Hematopoietic multipotent progenitor cell treated with erythropoietin and hydrocortisone succinate and interleukin-3 and kit ligand, for 17 days (in vitro differentiated cells): ENCODE measurements around the gene MAP4K3.
"Not testable (repeated sequence)": the region's sequence is repeated elsewhere in the genome, so short reads cannot be mapped to it uniquely, and the experiment has no call there.

ENCODE experiments used
- DNase-seq: peaks from one replicate; pipeline ENCODE4 v3.0.0-alpha.2; 2015; ENCODE audit warnings: low spot score

Gene MAP4K3

GRCh38 chr2:39370101-39370500, 67.0 kb downstream of the MAP4K3 start:
- no peak for DNase-seq

- no peak for DNase-seq
These were observed 68.2 kb downstream of the MAP4K3 start for GRCh38 chr2:39368846-39369245.

- DNase-seq, result no peak
These were observed 68.7 kb downstream of the MAP4K3 start for GRCh38 chr2:39368376-39368775.

GRCh38 chr2:39362595-39362994, 74.5 kb downstream of the MAP4K3 start:
- no peak for DNase-seq

- no peak for DNase-seq
These were observed 75.6 kb downstream of the MAP4K3 start for GRCh38 chr2:39361511-39361910.

GRCh38 chr2:39360342-39360741, 76.7 kb downstream of the MAP4K3 start:
- not testable (repeated sequence) for DNase-seq

GRCh38 chr2:39359453-39360038, 77.5 kb downstream of the MAP4K3 start:
- no peak for DNase-seq

- DNase-seq, result no peak
These were observed 80.0 kb downstream of the MAP4K3 start for GRCh38 chr2:39356922-39357639.

- DNase-seq, result no peak
These were observed 86.4 kb downstream of the MAP4K3 start for GRCh38 chr2:39350658-39351057.

- no peak for DNase-seq
These were observed 98.6 kb downstream of the MAP4K3 start for GRCh38 chr2:39338502-39338901.

- no peak for DNase-seq
These were observed 101.2 kb downstream of the MAP4K3 start for GRCh38 chr2:39335930-39336329.

GRCh38 chr2:39334978-39335377, 102.1 kb downstream of the MAP4K3 start:
- DNase-seq, result no peak

- no peak for DNase-seq
These were observed 102.6 kb downstream of the MAP4K3 start for GRCh38 chr2:39334529-39334928.

GRCh38 chr2:39326644-39327043, 110.4 kb downstream of the MAP4K3 start:
- no peak for DNase-seq

GRCh38 chr2:39325966-39326365, 111.1 kb downstream of the MAP4K3 start:
- no peak for DNase-seq

- not testable (repeated sequence) for DNase-seq
These were observed 115.7 kb downstream of the MAP4K3 start for GRCh38 chr2:39321056-39322035.

- no peak for DNase-seq
These were observed 116.9 kb downstream of the MAP4K3 start for GRCh38 chr2:39320162-39320561.

- DNase-seq, result no peak
These were observed 123.5 kb downstream of the MAP4K3 start for GRCh38 chr2:39313575-39313974.

- no peak for DNase-seq
These were observed 125.6 kb downstream of the MAP4K3 start for GRCh38 chr2:39311469-39311868.

- no peak for DNase-seq
These were observed 128.3 kb downstream of the MAP4K3 start for GRCh38 chr2:39308778-39309177.

- DNase-seq, result no peak
These were observed 130.5 kb downstream of the MAP4K3 start for GRCh38 chr2:39306626-39307025.

GRCh38 chr2:39304729-39305128, 132.4 kb downstream of the MAP4K3 start:
- no peak for DNase-seq

GRCh38 chr2:39304200-39304599, 132.9 kb downstream of the MAP4K3 start:
- no peak for DNase-seq
